GM18498 (cell line): ENCODE results near the gene CSNK1A1.
A peak's percentile ranks its signal among the peaks of the same experiment; 100 is the strongest.
"Not testable (repeated sequence)": the region's sequence is repeated elsewhere in the genome, so short reads cannot be mapped to it uniquely, and the experiment has no call there.

Experiments used
- ATAC-seq: cut with Tn5 transposase; IDR thresholded peaks from one replicate; pipeline ENCODE4 v1.9.1; 2021; ENCODE audit warnings: mild to moderate bottlenecking, moderate library complexity; ENCODE audit not compliant: unreplicated experiment

Gene CSNK1A1

GRCh38 chr5:149459891-149460290 is 91.3 kb downstream of the CSNK1A1 start:
- ATAC-seq, result no peak

- ATAC-seq, result no peak
Measured at GRCh38 chr5:149457393-149457763, 93.9 kb downstream of the CSNK1A1 start.

- no peak for ATAC-seq
Measured at GRCh38 chr5:149456597-149457392, 94.4 kb downstream of the CSNK1A1 start.

GRCh38 chr5:149455889-149456409 is 95.3 kb downstream of the CSNK1A1 start:
- ATAC-seq, result no peak

GRCh38 chr5:149453618-149454415 is 97.4 kb downstream of the CSNK1A1 start:
- ATAC-seq, result no peak

- no peak for ATAC-seq
Measured at GRCh38 chr5:149452665-149453617, 98.3 kb downstream of the CSNK1A1 start.

- no peak for ATAC-seq
Measured at GRCh38 chr5:149452007-149452664, 99.1 kb downstream of the CSNK1A1 start.

GRCh38 chr5:149450199-149450598 is 101.0 kb downstream of the CSNK1A1 start:
- no peak for ATAC-seq

- ATAC-seq, result no peak
Measured at GRCh38 chr5:149448831-149449714, 102.2 kb downstream of the CSNK1A1 start.

- no peak for ATAC-seq
Measured at GRCh38 chr5:149448431-149448830, 102.8 kb downstream of the CSNK1A1 start.

GRCh38 chr5:149447373-149448367 is 103.6 kb downstream of the CSNK1A1 start:
- no peak for ATAC-seq

- ATAC-seq, result not testable (repeated sequence)
Measured at GRCh38 chr5:149446794-149447193, 104.4 kb downstream of the CSNK1A1 start.

- no peak for ATAC-seq
Measured at GRCh38 chr5:149445739-149446369, 105.4 kb downstream of the CSNK1A1 start.

- no peak for ATAC-seq
Measured at GRCh38 chr5:149445343-149445738, 105.9 kb downstream of the CSNK1A1 start.

GRCh38 chr5:149444430-149444829 is 106.8 kb downstream of the CSNK1A1 start:
- ATAC-seq, result not testable (repeated sequence)

GRCh38 chr5:149443210-149443609 is 108.0 kb downstream of the CSNK1A1 start:
- no peak for ATAC-seq

GRCh38 chr5:149442563-149443182 is 108.6 kb downstream of the CSNK1A1 start:
- ATAC-seq, result peak; percentile 87
